ACC112 (cell line): ENCODE measurements around the gene NOTCH1.
"Not testable (repeated sequence)": the region's sequence is repeated elsewhere in the genome, so short reads cannot be mapped to it uniquely, and the experiment has no call there.

Experiments used
- H2AFZ ChIP-seq: fragments of 200-600 bp; sonication (generic); one replicate; pipeline ENCODE4 v1.6.0; 2017; ENCODE audit warnings: antibody characterized with exemption, low read length; ENCODE audit not compliant: unreplicated experiment
- H3K27ac ChIP-seq: fragments of 200-600 bp; sonication (generic); 2 replicates; pipeline ENCODE4 v1.5.1; 2014; ENCODE audit warnings: low read depth, mild to moderate bottlenecking, antibody characterized with exemption, low read length, moderate library complexity
- H3K27me3 ChIP-seq: fragments of 200-600 bp; sonication (generic); 2 replicates; pipeline ENCODE4 v1.6.1; 2014; ENCODE audit warnings: mild to moderate bottlenecking, antibody characterized with exemption, low read length, moderate library complexity, mixed read lengths; ENCODE audit not compliant: insufficient read depth
- H3K36me3 ChIP-seq: fragments of 200-600 bp; sonication (generic); 2 replicates; pipeline ENCODE4 v1.6.1; 2016; ENCODE audit warnings: mild to moderate bottlenecking, antibody characterized with exemption, low read length, moderate library complexity, mixed read lengths; ENCODE audit not compliant: insufficient read depth
- H3K4me1 ChIP-seq: fragments of 200-600 bp; sonication (generic); one replicate; pipeline ENCODE4 v1.6.1; 2016; ENCODE audit warnings: low read length, mixed read lengths; ENCODE audit not compliant: insufficient read depth, unreplicated experiment, control insufficient read depth
- H3K4me3 ChIP-seq: fragments of 200-600 bp; sonication (generic); 2 replicates; pipeline ENCODE4 v1.5.1; 2014; ENCODE audit warnings: mild to moderate bottlenecking, low read depth, low read length
- H3K79me2 ChIP-seq: fragments of 200-600 bp; sonication (generic); one replicate; pipeline ENCODE4 v1.6.0; 2016; ENCODE audit warnings: low read length; ENCODE audit not compliant: control insufficient read depth, unreplicated experiment, insufficient read depth

NOTCH1 gene

DNA sequence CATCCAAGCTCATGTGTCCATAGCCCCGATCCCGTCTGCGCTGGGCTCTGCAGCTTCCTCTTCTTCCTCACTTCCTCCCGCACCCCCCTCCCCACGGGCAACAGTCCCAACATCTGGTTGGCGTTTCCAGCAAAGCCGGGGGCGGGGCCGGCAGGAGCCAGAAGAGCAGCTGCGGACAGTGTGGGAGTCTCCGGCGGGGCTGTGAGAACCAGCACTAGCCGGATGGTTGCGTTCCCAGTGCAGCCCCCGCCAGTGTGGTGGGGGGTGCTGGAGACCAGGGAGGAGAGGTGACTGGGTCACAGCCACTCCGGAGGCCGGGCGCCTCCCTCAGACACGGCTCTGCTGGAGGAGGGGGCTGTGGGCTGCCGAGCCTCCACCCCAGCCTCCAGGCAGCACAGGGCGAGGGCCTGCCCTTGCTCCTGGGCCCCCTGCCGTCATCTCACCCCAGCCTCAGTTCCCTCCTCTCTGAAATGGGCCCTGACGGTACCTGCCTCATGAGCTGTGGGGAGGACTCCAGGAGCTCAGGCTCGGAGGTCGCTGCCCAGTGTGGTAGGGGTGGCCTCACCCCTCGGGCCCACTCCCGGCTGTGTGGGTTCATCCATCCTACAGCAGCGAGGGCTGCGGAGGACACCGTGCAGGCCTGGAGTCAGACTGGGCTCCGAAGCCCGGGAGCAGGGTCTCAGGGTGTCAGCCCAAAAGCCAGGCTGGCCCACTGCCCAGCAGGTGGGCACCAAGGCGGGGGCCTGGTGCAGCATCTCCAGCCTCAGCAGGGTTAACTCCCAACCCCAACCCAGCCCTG lies 41.5 kb upstream of the NOTCH1 start:
- no peak overlapping the region for H3K4me3 ChIP-seq
- H3K27ac ChIP-seq: no peak overlapping the region
- H3K79me2 ChIP-seq: no peaks in the 10 kb centered on the region
- H3K4me1 ChIP-seq: peaks cover 3% of the 10 kb centered on the region
- no peak overlapping the region for H2AFZ ChIP-seq
- H3K27me3 ChIP-seq: peaks cover 9% of the 10 kb centered on the region; the same call in 1 of the 2 replicates
- no peaks in the 10 kb centered on the region for H3K36me3 ChIP-seq

DNA sequence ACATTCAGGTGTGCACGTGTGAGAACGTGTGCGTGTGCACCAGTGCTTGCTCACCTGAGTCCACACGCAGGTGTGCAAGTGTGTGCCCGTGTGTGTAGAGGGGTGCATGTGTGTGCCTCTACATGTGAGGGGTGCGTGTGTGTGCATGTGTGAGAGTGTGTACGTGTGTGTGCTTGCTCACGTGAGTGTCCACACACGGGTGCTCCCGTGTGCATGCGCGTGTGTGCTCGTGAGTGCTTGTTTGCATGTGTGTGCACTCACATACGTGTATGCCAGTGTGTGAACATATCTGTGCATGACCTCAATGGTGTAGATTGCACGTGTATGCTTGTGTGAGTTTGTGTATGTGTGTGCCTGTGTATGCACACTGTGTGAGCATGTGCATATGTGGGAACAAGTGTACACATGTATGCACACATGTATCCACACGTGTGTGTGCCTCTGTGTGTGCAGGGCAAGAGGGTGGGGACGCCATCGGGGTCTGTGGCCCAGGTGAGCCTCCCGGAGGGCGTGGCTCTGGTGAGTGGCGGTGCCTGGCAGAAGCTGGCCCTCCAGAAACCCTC lies 40.6 kb upstream of the NOTCH1 start:
- Histone ChIP-seq H3K36me3 (no peaks in the 10 kb centered on the region), H3K27ac (no peak overlapping the region), H2AFZ (no peak overlapping the region), H3K27me3 (peaks cover under 1% of the 10 kb centered on the region; the same call in 1 of the 2 replicates), H3K4me3 (no peak overlapping the region), H3K79me2 (no peaks in the 10 kb centered on the region), H3K4me1 (peaks cover 3% of the 10 kb centered on the region)

GRCh38 chr9:136585531-136586120 lies 39.8 kb upstream of the NOTCH1 start:
- Histone ChIP-seq H3K27me3 (no peaks in the 10 kb centered on the region), H3K4me1 (peaks cover 3% of the 10 kb centered on the region), H3K27ac (no peak overlapping the region)

GRCh38 chr9:136584934-136585333 lies 39.1 kb upstream of the NOTCH1 start:
- H3K4me1 ChIP-seq: peaks cover 3% of the 10 kb centered on the region

More at GRCh38 chr9:136585531-136586120, 39.8 kb upstream of the NOTCH1 start:
- Histone ChIP-seq H3K36me3 (no peaks in the 10 kb centered on the region), H2AFZ (no peak overlapping the region), H3K79me2 (no peaks in the 10 kb centered on the region), H3K4me3 (no peak overlapping the region)

GRCh38 chr9:136584401-136584932 lies 38.6 kb upstream of the NOTCH1 start:
- Histone ChIP-seq H3K4me1 (peaks cover 3% of the 10 kb centered on the region), H3K79me2 (no peaks in the 10 kb centered on the region), H2AFZ (no peak overlapping the region), H3K27me3 (no peaks in the 10 kb centered on the region), H3K36me3 (no peaks in the 10 kb centered on the region), H3K4me3 (no peak overlapping the region), H3K27ac (no peak overlapping the region)

More at GRCh38 chr9:136584934-136585333, 39.1 kb upstream of the NOTCH1 start:
- Histone ChIP-seq H3K79me2 (no peaks in the 10 kb centered on the region), H3K27me3 (no peaks in the 10 kb centered on the region), H3K36me3 (no peaks in the 10 kb centered on the region), H3K4me3 (no peak overlapping the region), H2AFZ (no peak overlapping the region), H3K27ac (no peak overlapping the region)

GRCh38 chr9:136582977-136583735 lies 37.3 kb upstream of the NOTCH1 start:
- no peak overlapping the region for H3K4me3 ChIP-seq
- no peaks in the 10 kb centered on the region for H3K27me3 ChIP-seq
- H3K27ac ChIP-seq: no peak overlapping the region
- peaks cover 3% of the 10 kb centered on the region for H3K4me1 ChIP-seq
- H2AFZ ChIP-seq: no peak overlapping the region
- H3K36me3 ChIP-seq: no peaks in the 10 kb centered on the region
- no peaks in the 10 kb centered on the region for H3K79me2 ChIP-seq

DNA sequence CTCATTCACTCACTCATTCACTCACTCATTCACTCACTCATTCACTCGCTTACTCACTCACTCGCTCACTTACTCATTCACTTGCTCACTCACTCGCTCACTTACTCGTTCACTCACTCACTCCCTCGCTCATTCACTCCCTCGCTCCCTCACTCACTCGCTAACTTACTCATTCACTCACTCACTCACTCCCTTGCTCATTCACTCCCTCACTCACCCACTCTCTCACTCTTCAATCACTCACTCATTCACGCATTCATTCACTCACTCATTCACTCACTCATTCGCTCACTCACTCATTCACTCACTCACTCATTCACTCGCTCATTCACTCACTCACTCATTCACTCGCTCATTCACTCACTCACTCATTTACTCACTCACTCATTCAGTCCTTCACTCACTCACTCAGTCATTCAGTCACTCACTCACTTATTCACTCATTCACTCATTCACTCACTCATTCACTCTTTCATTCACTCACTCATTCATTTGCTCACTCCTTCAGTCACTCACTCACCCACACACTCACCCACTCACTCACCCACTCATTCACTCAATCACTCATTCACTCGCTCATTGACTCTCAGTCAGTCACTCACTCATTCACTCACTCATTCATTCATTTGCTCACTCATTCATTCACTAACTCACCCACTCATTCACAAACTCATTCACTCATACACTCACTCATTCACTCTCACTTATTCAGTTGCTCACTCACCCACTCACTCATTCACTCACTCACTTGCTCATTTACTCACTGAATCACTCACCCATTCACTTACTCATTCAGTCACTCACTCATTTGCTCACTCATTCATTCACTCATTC lies 36.0 kb upstream of the NOTCH1 start:
- Histone ChIP-seq H3K27ac (no peak overlapping the region), H3K4me1 (no peaks in the 10 kb centered on the region), H3K36me3 (no peaks in the 10 kb centered on the region), H3K79me2 (no peaks in the 10 kb centered on the region), H2AFZ (no peak overlapping the region), H3K27me3 (no peaks in the 10 kb centered on the region), H3K4me3 (no peak overlapping the region)

- not testable (repeated sequence) for H3K4me1 ChIP-seq, H3K27ac ChIP-seq, H3K36me3 ChIP-seq, H3K27me3 ChIP-seq, H2AFZ ChIP-seq, H3K4me3 ChIP-seq, H3K79me2 ChIP-seq
Measured at GRCh38 chr9:136579650-136580219, 33.9 kb upstream of the NOTCH1 start.

DNA sequence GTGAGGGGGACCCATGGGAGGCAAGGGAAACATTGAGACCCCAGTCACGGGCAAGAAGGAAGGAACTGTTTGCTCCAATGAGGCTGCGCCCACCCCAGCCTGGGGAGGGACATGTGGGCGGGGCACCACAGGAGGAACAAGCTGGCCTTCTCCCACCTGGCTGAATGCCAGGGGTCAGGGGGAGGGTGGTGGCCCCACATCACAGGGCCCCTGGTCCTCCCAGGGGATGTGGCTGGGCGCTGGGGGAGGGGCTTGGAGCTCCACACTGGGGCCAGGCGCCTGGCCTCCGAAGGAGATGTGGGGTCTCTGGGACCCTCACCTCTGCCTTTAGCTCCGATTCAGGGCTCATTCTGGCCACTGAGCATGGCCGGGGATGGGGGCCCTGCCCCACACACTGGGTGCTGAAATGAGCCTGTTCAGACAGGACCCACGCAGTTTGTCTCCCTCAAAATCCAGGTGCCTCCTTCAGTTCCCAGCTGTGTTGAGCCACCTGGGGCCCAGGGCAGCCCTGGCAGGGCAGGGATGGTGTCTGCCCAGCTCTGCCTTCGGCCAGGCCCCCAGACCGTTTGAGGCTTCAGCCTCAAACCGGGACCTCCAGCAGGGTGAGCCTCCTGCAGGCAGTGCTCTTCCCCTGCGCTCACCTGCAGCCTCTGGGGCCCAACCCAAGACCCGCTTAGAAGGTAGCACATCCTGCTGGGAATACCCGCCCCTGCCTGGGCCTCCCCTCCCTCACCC lies 33.2 kb upstream of the NOTCH1 start:
- Histone ChIP-seq H3K4me1 (peaks cover 8% of the 10 kb centered on the region), H2AFZ (no peak overlapping the region), H3K36me3 (no peaks in the 10 kb centered on the region)

More for the DNA sequence above, 33.2 kb upstream of the NOTCH1 start:
- Histone ChIP-seq H3K27me3 (no peaks in the 10 kb centered on the region), H3K27ac (no peak overlapping the region), H3K79me2 (no peaks in the 10 kb centered on the region), H3K4me3 (no peak overlapping the region)
